NK-92 treated with Interleukin-12 subunit alpha and Interleukin-12 subunit beta, amount 100 ng/mL, for 24 hours (cell line): ENCODE measurements around the gene HIPK2.
"Not testable (repeated sequence)": the region's sequence is repeated elsewhere in the genome, so short reads cannot be mapped to it uniquely, and the experiment has no call there.

Experiments
- DNase-seq: peaks from one replicate; lab custom pipeline; 2025; lab: John Stamatoyannopoulos, UW

HIPK2 gene

DNA sequence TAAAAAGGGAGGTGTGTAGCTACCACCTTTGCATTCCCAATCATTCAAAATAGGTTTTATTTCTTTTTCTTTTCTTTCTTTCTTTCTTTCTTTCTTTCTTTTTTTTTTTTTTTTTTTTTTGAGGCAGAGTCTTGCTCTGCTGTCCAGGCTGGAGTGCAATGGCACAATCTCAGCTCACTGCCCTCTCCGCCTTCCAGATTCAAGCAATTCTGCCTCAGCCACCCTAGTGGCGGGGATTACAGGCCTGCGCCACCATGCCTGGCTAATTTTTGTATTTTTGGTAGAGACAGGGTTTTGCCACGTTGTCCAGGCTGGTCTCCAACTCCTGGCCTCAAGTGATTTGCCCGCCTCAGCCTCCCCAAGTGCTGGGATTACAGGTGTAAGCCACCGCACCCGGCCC, 107.1 kb downstream of the HIPK2 start:
- DNase-seq: not testable (repeated sequence)

DNA sequence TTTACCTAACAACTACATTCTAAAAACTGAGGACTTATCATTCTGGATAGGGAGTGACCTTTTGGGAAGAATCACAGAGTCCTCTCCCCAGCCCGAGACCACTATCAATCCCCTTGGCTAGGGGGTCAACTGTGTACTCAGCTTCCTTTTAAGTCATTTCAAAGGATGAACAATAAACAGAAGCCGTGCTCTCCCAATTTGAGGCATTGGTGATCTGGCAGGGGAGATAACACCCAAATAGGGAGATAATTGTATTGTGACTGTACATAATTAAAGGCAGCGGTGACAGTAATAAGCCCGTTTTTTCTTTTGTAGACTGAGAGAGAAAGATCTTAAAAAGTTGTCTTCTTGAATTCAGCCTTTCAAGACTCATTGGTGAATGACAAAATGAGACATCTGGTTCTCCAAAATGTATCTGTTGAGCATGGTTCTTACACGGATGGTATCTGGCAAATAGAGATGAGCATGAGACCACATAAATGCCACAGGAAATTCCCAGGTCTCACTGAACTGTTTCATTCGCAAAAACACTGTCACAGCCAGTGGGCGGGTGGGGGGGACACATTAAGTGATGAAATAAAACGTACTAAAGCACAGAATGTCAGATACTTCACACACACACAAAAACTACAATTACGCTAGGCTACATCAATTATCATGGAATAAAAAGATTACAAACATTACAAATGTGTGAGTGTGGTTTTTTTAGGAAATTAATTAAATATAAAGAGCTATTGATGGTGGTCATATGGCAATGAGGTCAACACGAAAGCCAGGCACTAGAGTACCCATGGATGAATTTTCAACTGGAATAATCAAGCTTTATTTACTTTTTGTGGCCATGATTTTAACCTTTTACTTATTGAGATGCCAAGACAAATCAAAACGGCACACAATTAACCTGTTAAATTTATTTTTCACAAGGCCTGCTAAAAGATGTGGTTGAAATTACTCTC, 108.4 kb downstream of the HIPK2 start:
- no peak for DNase-seq

DNA sequence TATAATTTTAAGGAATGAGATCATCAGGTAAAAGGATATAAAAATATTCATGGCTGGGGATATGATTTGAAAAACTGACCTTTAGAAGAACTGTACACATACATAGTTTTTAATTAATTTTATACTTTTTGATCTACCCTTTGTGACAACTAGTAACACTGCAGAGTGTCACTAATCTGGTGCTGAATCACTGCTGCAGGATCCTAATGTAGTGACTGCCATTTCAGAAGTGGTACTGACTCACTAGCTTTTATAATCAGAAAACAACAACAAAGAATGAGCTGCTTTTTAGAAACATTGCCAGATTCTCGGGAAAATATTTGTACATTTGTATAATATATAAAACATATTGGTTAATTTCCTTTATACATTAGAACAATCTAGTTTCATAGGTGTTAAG, 110.4 kb downstream of the HIPK2 start:
- DNase-seq: no peak

DNA sequence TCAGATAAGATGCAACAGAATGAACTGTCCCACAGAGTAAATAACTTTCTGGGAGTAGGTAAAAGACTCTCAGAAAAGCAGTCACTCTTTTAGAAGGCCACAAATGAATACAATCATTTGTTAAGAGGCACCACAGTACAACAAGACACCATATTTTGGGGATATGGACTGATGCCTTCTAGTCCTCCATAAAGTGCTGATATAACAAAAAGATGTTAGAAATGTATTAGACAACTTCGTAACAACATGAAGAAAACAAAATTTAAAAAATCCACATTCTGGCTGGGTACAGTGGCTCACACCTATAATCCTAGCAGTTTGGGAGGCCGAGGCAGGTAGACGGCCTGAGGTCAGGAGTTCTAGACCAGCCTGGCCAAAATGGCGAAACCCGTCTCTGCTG, 111.3 kb downstream of the HIPK2 start:
- DNase-seq: no peak

DNA sequence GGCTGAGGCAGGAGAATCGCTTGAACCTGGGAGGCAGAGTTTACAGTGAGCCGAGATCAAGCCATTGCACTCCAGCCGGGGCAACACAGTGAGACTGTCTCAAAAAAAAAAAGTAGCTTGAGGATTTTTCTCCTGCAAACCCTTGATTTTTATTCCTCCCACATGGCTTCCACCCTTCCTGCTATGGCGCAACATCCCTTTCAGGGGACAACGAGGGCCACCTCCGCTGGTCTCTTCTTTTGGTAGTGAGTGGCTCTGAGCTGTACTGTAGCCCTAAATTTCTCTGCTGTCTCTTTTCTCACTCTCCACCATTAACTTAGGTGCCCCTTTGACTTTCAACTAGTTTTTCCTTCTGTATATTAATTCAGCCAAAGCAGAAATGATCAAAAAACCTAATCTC, 113.4 kb downstream of the HIPK2 start:
- no peak for DNase-seq

DNA sequence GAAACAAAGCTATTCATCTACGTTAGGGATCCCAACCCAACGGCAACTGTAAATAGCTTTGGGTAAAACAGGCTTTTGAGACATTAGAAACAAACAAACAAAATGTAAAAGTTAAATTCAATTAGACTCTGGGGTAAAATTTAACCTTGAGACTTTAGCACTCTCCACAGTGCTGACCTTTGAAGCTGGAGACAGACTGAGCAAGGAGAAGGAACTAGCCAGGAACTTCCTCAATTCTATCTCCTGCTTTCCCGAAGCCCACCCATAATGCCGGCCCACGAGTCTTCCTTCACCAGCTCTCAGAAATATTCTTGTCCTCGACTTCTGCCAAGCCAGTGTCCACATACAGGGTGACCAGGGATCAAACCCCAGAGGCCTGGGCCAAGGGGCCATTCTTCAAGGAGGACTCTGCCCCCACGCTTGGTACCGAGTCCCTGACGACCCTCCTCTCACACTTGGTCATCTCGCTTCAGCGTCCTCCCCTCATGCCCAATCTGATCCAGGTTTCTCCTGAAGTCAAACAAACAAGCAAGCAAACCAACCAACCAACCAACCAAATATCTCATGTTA, 114.1 kb downstream of the HIPK2 start:
- no peak for DNase-seq

DNA sequence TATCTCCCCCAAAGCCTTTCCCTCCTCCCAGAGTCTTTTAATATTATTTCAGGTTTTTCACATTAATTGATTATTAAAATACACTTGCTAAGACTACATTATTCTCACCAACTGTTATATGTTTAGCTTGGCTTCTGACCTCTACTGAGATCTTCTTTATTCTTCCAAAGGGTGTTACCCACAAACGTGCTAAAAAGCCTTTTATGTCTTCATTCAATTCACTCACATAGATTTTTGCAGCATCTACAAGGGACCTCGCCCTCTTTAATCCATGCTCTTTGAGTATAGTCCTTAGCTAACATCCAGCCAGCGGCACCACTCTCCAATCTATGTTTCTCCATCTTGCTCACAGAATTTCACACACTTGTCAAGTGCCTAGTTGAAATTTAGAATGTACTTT, 115.9 kb downstream of the HIPK2 start:
- DNase-seq: no peak

DNA sequence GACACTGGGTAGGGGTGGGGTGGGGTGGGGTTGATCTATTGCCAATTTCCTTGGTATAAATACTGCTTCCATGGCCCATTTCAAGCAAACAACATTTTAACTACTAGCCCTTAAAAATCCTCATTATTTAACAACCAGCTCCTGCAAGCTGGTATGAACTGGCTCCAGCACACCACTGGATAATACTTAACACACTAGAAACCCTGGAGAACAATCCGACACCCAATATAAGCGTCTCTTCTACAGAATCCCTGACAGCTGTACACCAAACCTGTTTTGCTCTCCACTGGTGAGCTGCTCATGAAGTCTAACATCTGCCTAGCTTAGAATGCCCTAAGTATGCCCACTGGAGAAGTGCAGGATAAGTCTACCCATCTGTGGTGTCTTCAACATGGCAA, 116.8 kb downstream of the HIPK2 start:
- DNase-seq: no peak

DNA sequence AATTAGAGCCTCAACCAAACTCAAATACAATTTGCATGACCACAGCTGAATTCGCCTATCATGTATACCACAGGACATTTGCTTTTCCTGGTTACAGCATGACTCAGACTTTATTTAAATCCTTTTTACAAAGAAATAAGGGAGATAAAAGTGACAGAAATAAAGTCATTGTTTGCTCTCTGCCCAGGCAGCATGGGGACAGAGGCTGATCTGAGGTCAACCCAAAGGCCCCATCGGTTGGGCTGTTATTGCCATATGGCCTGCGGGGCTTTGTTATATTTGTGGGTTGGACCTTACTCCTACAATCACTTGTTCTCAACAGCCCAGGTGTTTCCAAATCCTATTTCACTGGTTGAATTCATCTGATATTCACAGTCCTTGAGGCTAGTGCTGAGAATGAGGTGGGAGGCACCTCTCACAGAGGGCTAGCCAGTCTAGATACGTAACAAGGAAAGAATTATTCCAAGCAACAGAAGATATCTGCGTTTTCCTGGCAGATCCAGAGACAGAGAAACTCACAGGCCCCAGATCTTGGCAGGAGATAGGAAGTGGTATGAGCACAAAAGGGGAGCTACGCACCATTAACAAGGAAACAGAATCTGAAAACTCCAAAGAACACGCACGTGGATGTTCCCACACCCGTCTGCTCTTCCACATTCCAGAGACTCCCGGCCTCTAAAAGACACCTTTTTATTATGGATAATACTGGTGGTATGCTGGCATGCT, 117.3 kb downstream of the HIPK2 start:
- DNase-seq: no peak

DNA sequence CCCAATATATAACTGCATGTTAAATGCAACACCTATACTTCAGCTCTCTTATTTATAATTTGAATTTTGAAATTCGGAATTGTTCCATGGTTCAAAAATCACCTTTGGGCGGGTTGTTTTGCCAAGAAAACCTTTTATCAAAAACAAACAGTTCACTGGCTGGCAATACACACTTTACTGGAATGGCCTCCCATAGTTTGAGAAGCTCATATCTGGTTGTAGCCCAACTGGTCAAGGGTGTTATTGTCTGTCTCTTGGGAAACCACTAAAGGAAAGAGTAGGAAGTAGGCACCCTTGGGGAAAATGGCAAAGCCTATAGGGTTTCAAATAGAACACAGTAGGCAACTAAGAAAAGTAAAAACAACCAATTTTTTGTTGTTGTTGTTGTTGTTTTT, 117.9 kb downstream of the HIPK2 start:
- DNase-seq: no peak

DNA sequence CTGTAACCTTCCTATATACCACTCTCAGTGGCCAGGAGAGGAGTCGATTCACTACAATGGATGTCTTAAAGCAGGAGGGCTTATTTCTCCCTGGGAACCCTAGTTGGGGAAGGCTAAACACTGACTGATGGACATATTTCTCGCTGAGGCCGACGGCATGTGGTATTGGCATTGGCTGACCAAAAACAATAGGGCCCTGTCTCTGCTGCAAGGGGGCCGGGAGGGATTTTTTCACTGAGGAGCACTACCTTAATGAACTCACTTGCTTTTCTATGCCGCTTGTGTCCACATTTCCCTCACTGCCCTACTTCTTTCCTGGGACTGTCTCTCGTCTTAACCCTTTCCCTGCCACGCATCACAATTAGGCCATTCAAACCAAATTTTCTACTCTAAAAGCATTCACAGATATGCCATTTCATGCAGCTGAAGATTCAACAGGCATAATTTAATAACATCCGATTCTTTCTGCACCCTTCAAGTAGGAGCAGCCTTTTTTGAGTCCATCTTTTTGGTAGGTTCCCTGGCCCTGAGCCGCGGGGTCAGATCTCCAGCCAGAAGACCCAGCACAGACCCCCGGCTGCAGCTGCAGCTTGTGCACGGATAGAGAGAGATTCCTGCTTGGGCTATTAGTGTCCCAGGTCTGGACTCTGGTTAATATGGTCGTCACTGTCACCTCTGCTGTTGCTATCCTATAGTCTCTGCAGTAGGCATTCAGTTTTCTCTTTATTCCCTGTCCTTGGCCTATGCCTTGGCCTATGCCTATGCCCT, 118.7 kb downstream of the HIPK2 start:
- no peak for DNase-seq

DNA sequence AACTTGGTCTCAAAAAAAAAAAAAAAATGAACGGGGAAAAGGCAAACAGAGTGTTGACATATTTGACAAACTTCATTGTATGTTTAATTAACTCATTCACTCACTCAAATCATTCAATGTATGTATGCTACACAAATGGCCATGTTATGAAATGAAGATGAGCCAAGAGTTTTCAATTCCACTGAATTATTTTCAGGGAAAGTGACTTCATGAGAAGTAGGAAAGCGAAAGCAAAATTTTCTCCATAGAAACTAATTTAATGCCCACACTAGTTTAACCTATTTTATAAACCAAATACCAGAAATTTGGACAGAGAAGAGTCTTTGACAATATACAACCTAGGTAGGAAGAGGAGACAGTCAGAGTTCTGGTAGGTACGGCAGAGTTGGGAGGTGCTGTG, 119.5 kb downstream of the HIPK2 start:
- no peak for DNase-seq

DNA sequence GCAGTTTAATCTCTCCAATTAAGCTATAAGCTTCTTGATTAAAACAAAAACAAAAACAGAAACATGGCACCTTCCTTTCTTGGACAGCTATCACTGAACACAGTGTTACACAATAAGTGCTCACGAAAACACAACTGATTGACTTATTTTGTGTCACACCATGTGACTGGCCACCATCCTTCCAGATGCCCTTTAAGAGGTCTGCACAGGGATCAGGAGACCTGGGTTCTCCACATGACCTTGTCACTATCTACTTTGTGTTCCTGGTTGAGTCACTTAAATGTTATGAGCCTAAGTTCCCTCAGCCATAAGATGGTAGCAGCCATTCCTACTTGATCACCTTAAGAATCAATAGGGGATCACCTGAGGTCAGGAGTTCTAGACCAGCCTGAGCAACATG, 120.1 kb downstream of the HIPK2 start:
- no peak for DNase-seq

DNA sequence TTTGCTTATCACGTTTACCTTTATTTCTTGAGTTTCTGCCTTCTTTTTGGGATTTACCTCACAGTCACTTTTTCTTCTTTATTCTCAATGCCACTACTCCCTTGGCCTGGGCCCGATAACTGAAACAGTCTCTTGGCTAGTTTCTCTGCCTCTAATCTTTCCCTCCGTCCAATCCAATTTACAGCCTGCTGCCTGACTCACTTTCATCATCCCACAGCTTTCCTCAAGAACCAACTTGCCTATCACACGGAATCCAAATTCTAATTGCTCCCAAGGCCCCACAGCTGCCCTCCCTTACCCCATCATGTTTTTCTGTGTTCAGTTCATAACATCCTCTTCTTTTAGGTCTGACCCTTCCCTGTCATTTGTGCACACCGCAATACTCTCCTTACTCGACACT, 121.4 kb downstream of the HIPK2 start:
- no peak for DNase-seq

DNA sequence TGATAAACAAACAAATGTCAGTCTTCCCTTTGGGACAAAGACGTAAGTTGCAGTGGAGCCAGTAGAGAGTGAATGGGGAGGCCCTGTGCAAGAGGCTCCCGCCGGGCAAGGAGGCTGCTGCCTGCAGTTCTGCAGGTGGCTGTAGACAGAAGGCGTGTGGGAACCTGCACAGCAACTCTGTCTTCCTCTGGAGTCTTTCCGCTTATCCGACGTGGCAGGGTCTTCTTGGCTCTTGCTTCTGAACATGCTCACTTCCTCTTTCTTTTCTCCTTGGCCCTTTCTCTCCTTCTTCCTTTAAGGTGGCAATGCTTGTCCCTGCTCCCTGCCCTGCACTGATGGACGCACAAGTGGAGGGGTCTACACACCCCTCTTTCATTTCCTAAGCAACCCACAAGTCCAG, 122.5 kb downstream of the HIPK2 start:
- DNase-seq: no peak

DNA sequence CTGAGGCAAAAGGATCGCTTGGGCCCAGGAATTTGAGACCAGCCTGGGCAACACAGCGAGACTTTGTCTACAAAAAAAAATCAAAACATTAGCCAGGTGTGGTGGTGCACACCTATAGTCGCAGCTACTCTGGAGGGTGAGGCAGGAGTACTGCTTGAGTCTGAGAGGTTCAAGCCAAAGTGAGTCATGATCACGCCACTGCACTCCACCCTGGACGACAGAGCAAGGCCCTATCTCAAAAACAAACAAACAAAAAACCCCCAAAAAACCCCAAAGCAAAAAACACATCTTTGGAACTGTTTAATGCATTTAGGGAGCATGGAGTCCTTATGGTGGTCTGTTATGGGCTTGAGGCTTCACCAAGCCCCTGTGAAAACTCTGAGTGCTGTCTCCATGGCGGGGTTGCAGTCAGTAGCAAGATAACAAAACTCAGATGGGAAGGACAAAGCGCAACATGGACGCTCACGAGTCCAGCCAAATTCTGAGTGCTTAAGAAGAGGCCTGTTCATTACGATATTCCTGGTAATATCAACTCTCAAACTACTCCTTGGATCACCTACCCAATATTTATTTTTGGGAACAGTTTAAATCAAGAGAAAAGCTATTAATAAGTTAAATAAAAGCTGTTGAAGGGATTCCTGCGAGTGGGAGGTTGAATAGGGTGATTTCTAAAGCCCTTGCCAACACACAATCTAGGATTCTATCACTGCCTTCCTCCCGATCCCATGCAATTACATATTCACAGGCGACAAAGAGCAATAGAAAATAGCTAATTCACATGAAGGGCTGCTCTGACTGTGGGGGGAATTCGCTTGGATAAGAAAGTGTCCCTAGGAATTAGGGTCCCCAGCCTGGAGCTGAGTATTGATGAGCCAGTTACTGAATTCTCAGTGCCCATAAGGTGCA, 123.3 kb downstream of the HIPK2 start:
- DNase-seq: no peak

DNA sequence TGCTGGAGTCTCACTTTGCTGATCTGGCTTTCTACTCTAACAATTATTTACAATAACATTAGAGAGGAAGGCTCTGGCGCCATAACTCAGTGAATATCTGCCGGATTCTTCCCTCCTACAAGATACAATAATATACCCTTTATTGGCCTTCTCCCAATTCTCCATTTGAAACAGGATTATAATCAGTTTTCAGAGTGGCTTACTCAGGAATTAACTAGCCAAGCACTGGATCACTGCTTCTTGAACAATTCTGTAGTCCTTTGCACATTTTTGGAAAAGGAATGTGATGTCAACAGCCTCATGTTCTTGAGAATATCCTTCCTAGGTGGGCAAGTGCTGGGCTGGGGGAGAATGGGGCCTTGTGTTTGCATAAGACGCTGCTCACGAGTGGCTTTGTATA, 125.9 kb downstream of the HIPK2 start:
- DNase-seq: no peak

DNA sequence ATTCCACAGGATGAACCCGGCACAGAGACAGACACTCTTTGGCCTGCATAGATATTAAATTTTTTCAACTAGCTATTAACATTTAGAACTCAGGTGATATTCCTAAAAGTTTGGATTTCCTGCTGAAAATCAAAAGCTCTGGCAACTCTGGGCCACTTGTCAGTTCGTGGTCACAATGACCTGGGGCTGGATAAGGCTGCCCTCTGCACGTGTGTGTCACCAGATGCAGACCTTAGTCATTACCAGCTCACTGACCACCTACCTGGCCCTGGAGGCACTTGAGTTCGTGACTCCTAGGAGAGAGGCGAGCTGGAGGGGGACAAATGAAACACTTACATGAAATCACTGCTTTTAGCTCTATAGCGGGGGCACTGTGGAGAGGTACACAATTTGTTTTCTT, 126.5 kb downstream of the HIPK2 start:
- DNase-seq: no peak

DNA sequence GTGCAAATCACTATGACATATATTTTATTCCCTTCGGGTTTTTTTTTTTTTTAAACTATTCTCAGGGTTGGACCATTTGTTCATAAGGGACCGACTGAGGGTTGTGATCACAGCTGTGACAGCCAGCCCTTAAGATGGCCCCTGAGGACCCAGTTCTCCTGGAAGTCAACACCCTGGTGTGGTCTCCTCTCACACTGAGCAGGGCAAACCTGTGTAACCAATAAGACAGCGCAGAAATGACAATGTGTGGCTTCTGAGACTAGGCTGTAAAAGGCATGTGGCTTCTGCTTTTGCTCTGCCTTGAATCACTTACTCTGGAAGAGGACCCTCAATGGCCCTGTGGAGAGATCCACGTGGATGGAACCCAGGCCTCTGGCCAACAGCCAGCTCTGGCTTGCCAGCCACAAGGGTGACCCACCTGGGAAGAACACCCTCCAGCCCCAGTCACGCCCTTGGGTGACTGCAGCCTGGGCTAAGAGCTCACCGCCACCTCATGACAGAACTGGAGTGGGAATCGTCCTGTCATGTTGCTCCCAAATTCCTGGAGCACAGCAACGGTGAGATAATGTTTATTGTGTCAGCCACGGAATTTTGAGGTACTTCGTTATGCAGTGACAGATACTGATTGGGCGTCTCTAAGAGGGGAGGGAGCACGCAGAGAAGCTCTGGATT, 127.2 kb downstream of the HIPK2 start:
- no peak for DNase-seq

DNA sequence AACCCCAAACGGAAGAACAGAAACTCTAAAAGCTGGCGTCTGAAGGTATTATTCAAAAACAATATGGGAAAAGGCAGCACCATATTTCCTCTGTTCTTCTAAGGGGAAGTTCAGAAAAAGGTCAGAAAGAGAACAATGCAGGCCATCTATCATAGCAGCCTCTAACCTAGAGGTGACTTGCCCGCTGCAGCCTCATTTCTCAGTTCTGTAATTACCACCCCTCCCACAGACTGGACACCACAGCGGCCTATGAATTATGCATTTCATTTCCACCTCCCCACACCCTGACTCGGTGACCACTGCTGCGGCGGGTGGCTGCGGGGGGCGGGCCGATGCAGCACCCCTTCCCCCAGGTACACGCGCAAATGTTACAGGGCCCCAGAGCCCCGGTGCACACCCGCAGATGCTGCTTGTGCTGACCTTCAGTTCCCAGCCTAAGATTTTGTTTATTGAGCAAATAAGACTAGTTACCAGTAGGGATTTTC, 128.8 kb downstream of the HIPK2 start:
- no peak for DNase-seq
